CD4-positive, alpha-beta T cell (primary cell): Measurements from ENCODE around the gene PKD1L1. TPM values are rescaled to one million over a fixed set of nuclear protein-coding genes. Genes with fewer than 3 reads are reported as not detected.

ENCODE experiments used
- ATAC-seq: fragments of 200-7000 bp; cut with Tn5 transposase; one replicate; pipeline ENCODE4 v1.10.0; 2022; ENCODE audit warnings: mild to moderate bottlenecking; ENCODE audit not compliant: poor library complexity
- CTCF ChIA-PET: fragments of 350-600 bp; sonication (Branson Sonifier 250); formaldehyde crosslinking; loops from one replicate; lab custom pipeline; 2021; ENCODE audit warnings: antibody characterized with exemption, inconsistent platforms; lab: Charles Lee
- POLR2A ChIA-PET: fragments of 350-600 bp; sonication (Branson Sonifier 250); formaldehyde crosslinking; loops from one replicate; lab custom pipeline; 2021; ENCODE audit warnings: antibody characterized with exemption, inconsistent platforms; lab: Charles Lee
- DNase-seq, 14 experiments: peaks; one replicate each; pipeline ENCODE4 v3.0.0-alpha.2; 2013 to 2020; ENCODE audit warnings: mixed read lengths in 2 of 14
- H3K27ac ChIP-seq, 2 donors: one replicate each; pipeline versions ENCODE4 v1.5.1 to v1.7.0; 2013; ENCODE audit warnings: low read length in 2 of 2, low read depth in 1 of 2, mild to moderate bottlenecking in 1 of 2
- H3K27me3 ChIP-seq, 2 experiments: 1 replicate in 1 of 2; 2 replicates in 1 of 2; pipeline versions ENCODE4 v1.6.1 to v1.7.0; 2013; ENCODE audit warnings: low read length in 2 of 2, control low read depth in 1 of 2, mild to moderate bottlenecking in 1 of 2, moderate library complexity in 1 of 2; ENCODE audit not compliant: insufficient read depth in 2 of 2, control insufficient read depth in 1 of 2
- H3K36me3 ChIP-seq: one replicate; pipeline ENCODE4 v1.6.1; 2013; ENCODE audit warnings: low read length, control low read depth; ENCODE audit not compliant: insufficient read depth
- H3K4me1 ChIP-seq: one replicate; pipeline ENCODE4 v1.6.1; 2013; ENCODE audit warnings: low read length, control low read depth; ENCODE audit not compliant: insufficient read depth
- H3K4me3 ChIP-seq: one replicate; pipeline ENCODE4 v1.5.1; 2013; ENCODE audit warnings: mild to moderate bottlenecking, low read length, moderate library complexity
- H3K9me3 ChIP-seq, 2 experiments: 1 replicate in 1 of 2; 2 replicates in 1 of 2; pipeline versions ENCODE4 v1.6.1 to v1.7.0; 2013; ENCODE audit warnings: low read length in 2 of 2, mild to moderate bottlenecking in 2 of 2, control low read depth in 1 of 2, moderate library complexity in 1 of 2; ENCODE audit not compliant: control insufficient read depth in 1 of 2, insufficient read depth in 1 of 2
- H3K27ac Mint-ChIP-seq: one replicate; pipeline ENCODE4 v1.8.0; 2020; ENCODE audit warnings: mixed read lengths
- H3K27me3 Mint-ChIP-seq: one replicate; pipeline ENCODE4 v1.8.0; 2021; ENCODE audit warnings: mixed read lengths
- H3K36me3 Mint-ChIP-seq: one replicate; pipeline ENCODE4 v1.8.0; 2021; ENCODE audit warnings: low read depth, mixed read lengths
- H3K4me1 Mint-ChIP-seq: one replicate; pipeline ENCODE4 v1.8.0; 2021; ENCODE audit warnings: low read depth, mixed read lengths
- H3K4me3 Mint-ChIP-seq: one replicate; pipeline ENCODE4 v1.8.0; 2020; ENCODE audit warnings: mild to moderate bottlenecking, mixed read lengths
- H3K9me3 Mint-ChIP-seq: one replicate; pipeline ENCODE4 v1.8.0; 2020; ENCODE audit warnings: mixed read lengths
- intact Hi-C, 2 experiments: fragments of 100-400 bp; cut with DNase I in 1 of 2; cut with micrococcal nuclease in 1 of 2; formaldehyde crosslinking; loops; one replicate each; pipeline versions ENCODE4 v1.15.1 to v1.9.0; 2023 to 2025; cut with DNase I, micrococcal nuclease
- total RNA-seq, 174 experiments: library from RNA in 2 of 174; stranded (reverse) in 2 of 174; gene quantifications; one replicate each; pipeline ENCODE4 v1.2.3 and lab custom pipeline; 2021 to 2026
- TF ChIP-seq, protein P1 (sequence below): fragments of 200-600 bp; IDR thresholded peaks from one replicate; pipeline ENCODE4 v1.8.0; 2022; ENCODE audit warnings: antibody characterized with exemption, mild to moderate bottlenecking

Gene PKD1L1
- total RNA-seq, 2 experiments from 2014 or later: 0.20 to 0.25 TPM

DNA sequence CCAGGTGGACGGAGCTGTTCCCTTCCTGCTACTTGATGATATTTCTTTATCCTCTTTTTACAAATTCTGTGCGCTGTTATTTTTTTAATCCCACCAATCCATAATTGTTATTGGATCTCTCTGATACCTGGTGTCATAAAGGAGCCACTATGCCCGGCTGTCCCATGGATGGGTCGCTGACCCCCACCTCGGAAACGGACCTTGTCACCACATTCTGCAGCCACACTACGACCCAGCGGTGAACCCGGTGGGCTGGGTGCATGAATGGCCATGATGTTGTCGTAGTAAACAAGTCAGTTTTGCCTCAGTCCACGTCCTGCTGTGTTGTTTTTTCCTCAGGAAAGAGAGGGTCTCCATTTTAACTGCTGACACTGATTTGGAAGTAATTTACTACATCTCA lies 112.2 kb downstream of the PKD1L1 start:
- no peak for ATAC-seq
- H3K4me3 Mint-ChIP-seq: no peak overlapping the region
- POLR2A ChIA-PET: no interaction called here
- Histone ChIP-seq H3K27ac (no peak overlapping the region), H3K36me3 (no peaks in the 10 kb centered on the region), H3K9me3 (no peaks in the 10 kb centered on the region), H3K4me1 (no peaks in the 10 kb centered on the region), H3K27me3 (no peaks in the 10 kb centered on the region), H3K4me3 (no peak overlapping the region)
- TF ChIP-seq, protein P1, sequence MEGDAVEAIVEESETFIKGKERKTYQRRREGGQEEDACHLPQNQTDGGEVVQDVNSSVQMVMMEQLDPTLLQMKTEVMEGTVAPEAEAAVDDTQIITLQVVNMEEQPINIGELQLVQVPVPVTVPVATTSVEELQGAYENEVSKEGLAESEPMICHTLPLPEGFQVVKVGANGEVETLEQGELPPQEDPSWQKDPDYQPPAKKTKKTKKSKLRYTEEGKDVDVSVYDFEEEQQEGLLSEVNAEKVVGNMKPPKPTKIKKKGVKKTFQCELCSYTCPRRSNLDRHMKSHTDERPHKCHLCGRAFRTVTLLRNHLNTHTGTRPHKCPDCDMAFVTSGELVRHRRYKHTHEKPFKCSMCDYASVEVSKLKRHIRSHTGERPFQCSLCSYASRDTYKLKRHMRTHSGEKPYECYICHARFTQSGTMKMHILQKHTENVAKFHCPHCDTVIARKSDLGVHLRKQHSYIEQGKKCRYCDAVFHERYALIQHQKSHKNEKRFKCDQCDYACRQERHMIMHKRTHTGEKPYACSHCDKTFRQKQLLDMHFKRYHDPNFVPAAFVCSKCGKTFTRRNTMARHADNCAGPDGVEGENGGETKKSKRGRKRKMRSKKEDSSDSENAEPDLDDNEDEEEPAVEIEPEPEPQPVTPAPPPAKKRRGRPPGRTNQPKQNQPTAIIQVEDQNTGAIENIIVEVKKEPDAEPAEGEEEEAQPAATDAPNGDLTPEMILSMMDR: no peak
- CTCF ChIA-PET: no interaction called here
- H3K36me3 Mint-ChIP-seq: no peaks in the 10 kb centered on the region
- intact Hi-C loops: no loop called here
- no peak overlapping the region for H3K27ac Mint-ChIP-seq
- no peaks in the 10 kb centered on the region for H3K9me3 Mint-ChIP-seq
- H3K27me3 Mint-ChIP-seq: no peaks in the 10 kb centered on the region
- H3K4me1 Mint-ChIP-seq: no peaks in the 10 kb centered on the region
- DNase-seq: no peak

DNA sequence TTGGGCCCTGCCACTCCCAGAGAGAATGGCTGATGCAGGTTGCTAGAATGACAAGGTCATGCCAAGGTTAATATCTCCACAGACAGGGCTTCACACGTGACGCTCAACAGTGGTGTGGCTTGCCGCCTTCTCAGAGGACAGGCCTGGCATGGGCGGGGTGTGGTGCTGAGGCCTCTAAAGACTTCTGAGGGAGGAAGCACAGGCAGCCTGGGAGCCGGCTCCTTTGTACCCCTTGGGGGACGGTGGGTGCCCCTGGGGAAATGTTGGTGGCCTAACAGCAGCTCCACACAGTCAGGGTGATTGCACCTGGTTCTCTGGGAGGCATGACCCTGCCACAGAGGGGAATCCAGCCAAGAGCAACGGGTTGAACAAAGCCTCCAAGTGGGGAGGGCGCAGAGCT lies 115.1 kb downstream of the PKD1L1 start:
- H3K27me3 ChIP-seq: no peaks in the 10 kb centered on the region
- Mint-ChIP-seq H3K9me3 (no peaks in the 10 kb centered on the region), H3K4me1 (no peaks in the 10 kb centered on the region), H3K36me3 (no peaks in the 10 kb centered on the region), H3K4me3 (no peak overlapping the region), H3K27ac (no peak overlapping the region), H3K27me3 (no peaks in the 10 kb centered on the region)
- H3K4me1 ChIP-seq: no peaks in the 10 kb centered on the region
- DNase-seq: no peak
- H3K27ac ChIP-seq: no peak overlapping the region
- no peaks in the 10 kb centered on the region for H3K9me3 ChIP-seq
- H3K36me3 ChIP-seq: no peaks in the 10 kb centered on the region
- intact Hi-C loops: no loop called here
- no peak overlapping the region for H3K4me3 ChIP-seq
- ATAC-seq: no peak
- CTCF ChIA-PET: no interaction called here
- TF ChIP-seq, protein P1: no peak
- POLR2A ChIA-PET: no interaction called here

DNA sequence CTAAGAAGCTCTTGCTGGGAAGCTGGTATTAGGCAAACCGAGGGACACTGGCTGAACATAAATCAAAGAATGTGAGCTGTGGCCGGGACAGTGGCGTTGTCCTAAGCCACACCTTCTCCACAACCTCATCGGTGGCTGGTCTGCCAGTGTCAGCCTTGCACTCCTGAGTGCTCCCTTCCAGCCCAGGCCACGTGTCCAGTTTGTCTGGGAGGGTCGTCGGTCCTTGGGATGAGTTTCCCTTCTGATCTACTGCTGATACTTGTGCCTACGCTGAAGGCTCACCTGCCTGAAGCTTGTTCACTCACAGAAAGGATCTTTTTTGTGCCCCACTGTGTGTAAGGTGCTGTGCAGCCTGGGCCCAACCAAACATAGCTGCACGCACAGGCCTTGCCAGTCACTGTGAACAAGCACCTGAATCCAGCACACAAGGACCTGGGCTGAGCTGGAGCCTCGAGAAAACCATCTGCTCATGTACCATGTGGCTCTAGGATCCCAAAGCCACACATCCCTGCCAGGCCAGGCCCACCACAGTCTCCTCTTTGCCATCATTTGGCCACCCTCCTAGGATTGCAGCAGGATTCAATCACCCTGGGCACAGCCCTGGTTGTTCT lies 116.1 kb downstream of the PKD1L1 start:
- Mint-ChIP-seq H3K4me3 (no peak overlapping the region), H3K36me3 (no peaks in the 10 kb centered on the region), H3K9me3 (no peaks in the 10 kb centered on the region), H3K4me1 (no peaks in the 10 kb centered on the region), H3K27me3 (no peaks in the 10 kb centered on the region), H3K27ac (no peak overlapping the region)
- H3K4me1 ChIP-seq: no peaks in the 10 kb centered on the region
- no peak overlapping the region for H3K27ac ChIP-seq
- intact Hi-C loops: no loop called here
- POLR2A ChIA-PET: no interaction called here
- no peaks in the 10 kb centered on the region for H3K27me3 ChIP-seq
- H3K36me3 ChIP-seq: no peaks in the 10 kb centered on the region
- TF ChIP-seq, protein P1: no peak
- H3K4me3 ChIP-seq: no peak overlapping the region
- DNase-seq (no peak), ATAC-seq (no peak)
- no peaks in the 10 kb centered on the region for H3K9me3 ChIP-seq
- CTCF ChIA-PET: no interaction called here
